Neural cell (in vitro differentiated cells): ENCODE data around the gene GTPBP1. TPM values are rescaled to one million over a fixed set of nuclear protein-coding genes. Genes with fewer than 3 reads are reported as not detected.

ENCODE experiments used
- H2AFZ ChIP-seq: fragments of 200-600, 300-800 bp; sonication (generic), shearing (Covaris generic); 2 replicates; pipeline ENCODE4 v1.6.0; 2014; ENCODE audit warnings: low read depth, mild to moderate bottlenecking, antibody characterized with exemption, low read length, moderate library complexity
- H3F3A ChIP-seq: fragments of 200-600 bp; shearing (Covaris generic); 2 replicates; pipeline ENCODE4 v1.6.1; 2016; ENCODE audit warnings: mild to moderate bottlenecking, moderate library complexity, mixed read lengths, antibody characterized with exemption, low read length; ENCODE audit not compliant: insufficient read depth, poor library complexity, severe bottlenecking
- H3K27ac ChIP-seq: fragments of 200-600, 300-800 bp; sonication (generic), shearing (Covaris generic); 2 replicates; pipeline ENCODE4 v1.5.1; 2014; ENCODE audit warnings: mild to moderate bottlenecking, low read length, moderate library complexity
- H3K27me3 ChIP-seq: fragments of 300-800, 200-600 bp; sonication (generic), shearing (Covaris generic); 2 replicates; pipeline ENCODE4 v1.6.0; 2014; ENCODE audit warnings: mild to moderate bottlenecking, low read depth, low read length, moderate library complexity; ENCODE audit not compliant: insufficient read depth
- H3K36me3 ChIP-seq: fragments of 300-800, 200-600 bp; sonication (generic), shearing (Covaris generic); 2 replicates; pipeline ENCODE4 v1.5.1; 2014; ENCODE audit warnings: mild to moderate bottlenecking, antibody characterized with exemption, low read length, moderate library complexity; ENCODE audit not compliant: insufficient read depth
- H3K4me2 ChIP-seq: fragments of 300-800, 200-600 bp; sonication (generic), shearing (Covaris generic); 2 replicates; pipeline ENCODE4 v1.6.0; 2014; ENCODE audit warnings: mild to moderate bottlenecking, low read length
- H3K4me3 ChIP-seq: fragments of 300-800, 200-600 bp; sonication (generic), shearing (Covaris generic); 2 replicates; pipeline ENCODE4 v1.5.1; 2014; ENCODE audit warnings: mild to moderate bottlenecking, low read length, moderate library complexity
- H3K79me2 ChIP-seq: fragments of 200-600 bp; shearing (Covaris generic); replicated peaks from 2 replicates; pipeline ENCODE4 v1.6.0; 2014; ENCODE audit warnings: mild to moderate bottlenecking, low read length, moderate library complexity; ENCODE audit not compliant: insufficient read depth
- H3K9ac ChIP-seq: fragments of 300-800, 200-600 bp; sonication (generic), shearing (Covaris generic); 2 replicates; pipeline ENCODE4 v1.6.1; 2016; ENCODE audit warnings: mild to moderate bottlenecking, low read length, mixed read lengths
- H3K9me2 ChIP-seq: fragments of 200-600 bp; shearing (Covaris generic); 2 replicates; pipeline ENCODE4 v1.6.1; 2016; ENCODE audit warnings: mild to moderate bottlenecking, low read length, mixed read lengths; ENCODE audit not compliant: insufficient read depth
- H3K9me3 ChIP-seq: fragments of 200-600, 300-800 bp; sonication (generic), shearing (Covaris generic); 2 replicates; pipeline ENCODE4 v1.6.1; 2016; ENCODE audit warnings: mild to moderate bottlenecking, mixed run types, low read length, moderate library complexity, mixed read lengths
- H4K20me1 ChIP-seq: fragments of 200-600 bp; shearing (Covaris generic); 2 replicates; pipeline ENCODE4 v1.6.1; 2016; ENCODE audit warnings: mild to moderate bottlenecking, mixed run types; ENCODE audit not compliant: insufficient read depth
- CTCF ChIP-seq: fragments of 450-650 bp; IDR thresholded peaks from 2 replicates; pipeline ENCODE4 v1.5.1; 2014; ENCODE audit warnings: antibody characterized with exemption, mild to moderate bottlenecking, moderate library complexity; ENCODE audit not compliant: poor library complexity, severe bottlenecking
- EP300 ChIP-seq: fragments of 450-650 bp; conservative IDR thresholded peaks from 2 replicates; pipeline ENCODE4 v1.6.1; 2014; ENCODE audit warnings: antibody characterized with exemption, mild to moderate bottlenecking, moderate library complexity; ENCODE audit not compliant: poor library complexity, severe bottlenecking
- EZH2 ChIP-seq: fragments of 200-600, 300-800 bp; shearing (Covaris generic), sonication (generic); IDR thresholded peaks from 2 replicates; pipeline ENCODE4 v1.6.1; 2014; ENCODE audit warnings: antibody characterized with exemption, low read length, borderline replicate concordance, mild to moderate bottlenecking; ENCODE audit not compliant: insufficient read depth, poor library complexity, severe bottlenecking
- MXI1 ChIP-seq: fragments of 450-650 bp; conservative IDR thresholded peaks from 2 replicates; pipeline ENCODE4 v1.6.1; 2014; ENCODE audit warnings: antibody characterized with exemption, mild to moderate bottlenecking; ENCODE audit not compliant: poor library complexity, severe bottlenecking
- POLR2AphosphoS5 ChIP-seq: IDR thresholded peaks from 2 replicates; pipeline ENCODE4 v1.6.1; 2012
- RAD21 ChIP-seq: fragments of 450-650 bp; conservative IDR thresholded peaks from 2 replicates; pipeline ENCODE4 v1.6.1; 2014; ENCODE audit warnings: antibody characterized with exemption, mild to moderate bottlenecking, moderate library complexity
- REST ChIP-seq: IDR thresholded peaks from 2 replicates; pipeline ENCODE4 v1.6.1; 2012; ENCODE audit warnings: borderline replicate concordance
- SMC3 ChIP-seq: fragments of 450-650 bp; conservative IDR thresholded peaks from 2 replicates; pipeline ENCODE4 v1.6.1; 2014; ENCODE audit warnings: antibody characterized with exemption, mild to moderate bottlenecking, moderate library complexity; ENCODE audit not compliant: poor library complexity
- TAF1 ChIP-seq: IDR thresholded peaks from 2 replicates; pipeline ENCODE4 v1.6.1; 2012; ENCODE audit warnings: low read depth
- polyA plus RNA-seq: library from polyadenylated mRNA; depleted of rRNA; stranded (reverse); fragments of >200 nt; gene quantifications from 2 replicates; pipeline ENCODE4 v1.2.3, GENCODE V29; 2014

GTPBP1 gene
- polyA plus RNA-seq, 1 donor from 2014 or later: 31.9 TPM

GRCh38 chr22:38777087-38777671 is 71.4 kb downstream of the GTPBP1 start:
- H3F3A ChIP-seq: no peaks in the 10 kb centered on the region
- no peak overlapping the region for H3K4me3 ChIP-seq
- TF ChIP-seq SMC3 (no peak), EP300 (no peak), EZH2 (no peak), REST (no peak), TAF1 (no peak), RAD21 (no peak), POLR2AphosphoS5 (no peak), MXI1 (no peak), CTCF (no peak)
- no peaks in the 10 kb centered on the region for H4K20me1 ChIP-seq
- no peak overlapping the region for H3K9ac ChIP-seq
- no peak overlapping the region for H3K4me2 ChIP-seq
- no peaks in the 10 kb centered on the region for H3K9me3 ChIP-seq
- no peak overlapping the region for H3K27ac ChIP-seq
- H3K27me3 ChIP-seq: no peaks in the 10 kb centered on the region
- H2AFZ ChIP-seq: no peak overlapping the region
- H3K9me2 ChIP-seq: no peaks in the 10 kb centered on the region
- H3K36me3 ChIP-seq: no peaks in the 10 kb centered on the region
- H3K79me2 ChIP-seq: no peaks in the 10 kb centered on the region

- no peaks in the 10 kb centered on the region for H3K36me3 ChIP-seq
- no peaks in the 10 kb centered on the region for H3K9me3 ChIP-seq
- H3K27ac ChIP-seq: no peak overlapping the region
- H3K79me2 ChIP-seq: no peaks in the 10 kb centered on the region
- no peaks in the 10 kb centered on the region for H3K27me3 ChIP-seq
- H3K4me3 ChIP-seq: no peak overlapping the region
- no peaks in the 10 kb centered on the region for H3F3A ChIP-seq
- no peak overlapping the region for H3K4me2 ChIP-seq
- no peaks in the 10 kb centered on the region for H4K20me1 ChIP-seq
- no peaks in the 10 kb centered on the region for H3K9me2 ChIP-seq
- H3K9ac ChIP-seq: no peak overlapping the region
- TF ChIP-seq CTCF (no peak), POLR2AphosphoS5 (no peak), EZH2 (no peak)
- no peak overlapping the region for H2AFZ ChIP-seq
Observed at GRCh38 chr22:38781033-38781432, 75.3 kb downstream of the GTPBP1 start.
